OCI-LY3 (cell line): ENCODE results near the gene MAPK8IP2.

Experiments used
- H2AFZ ChIP-seq: fragments of 200-600, 300-600 bp; shearing (Covaris generic); 2 replicates; pipeline ENCODE4 v1.6.0; 2014; ENCODE audit warnings: antibody characterized with exemption, low read depth, low read length
- H3K27ac ChIP-seq: fragments of 200-600, 300-600 bp; sonication (generic); 2 replicates; pipeline ENCODE4 v1.5.1; 2014; ENCODE audit warnings: mild to moderate bottlenecking, low read length, moderate library complexity, mixed read lengths
- H3K27me3 ChIP-seq: fragments of 200-600, 300-600 bp; sonication (generic); 2 replicates; pipeline ENCODE4 v1.6.1; 2014; ENCODE audit warnings: low read depth, low read length, mixed read lengths
- H3K36me3 ChIP-seq: fragments of 200-600, 300-600 bp; sonication (generic); replicated peaks from 2 replicates; pipeline ENCODE3; 2014; ENCODE audit warnings: low read depth, low read length, mixed read lengths
- H3K4me1 ChIP-seq: fragments of 300-600, 200-600 bp; sonication (generic); 2 replicates; pipeline ENCODE4 v1.6.1; 2014; ENCODE audit warnings: low read length, mixed read lengths
- H3K4me2 ChIP-seq: fragments of 200-600, 300-600 bp; sonication (generic); 2 replicates; pipeline ENCODE4 v1.6.1; 2014; ENCODE audit warnings: low read length, mixed read lengths
- H3K4me3 ChIP-seq: fragments of 300-600, 200-600 bp; sonication (generic); 2 replicates; pipeline ENCODE4 v1.5.1; 2014; ENCODE audit warnings: antibody characterized with exemption, mild to moderate bottlenecking, low read length, moderate library complexity
- H3K79me2 ChIP-seq: fragments of 300-600, 200-600 bp; shearing (Covaris generic); 2 replicates; pipeline ENCODE4 v1.6.1; 2014; ENCODE audit warnings: mild to moderate bottlenecking, low read length, mixed read lengths
- H3K9ac ChIP-seq: fragments of 300-600, 200-600 bp; shearing (Covaris generic); 2 replicates; pipeline ENCODE4 v1.6.0; 2014; ENCODE audit warnings: mild to moderate bottlenecking, low read length, moderate library complexity
- H3K9me3 ChIP-seq: fragments of 200-600, 300-600 bp; shearing (Covaris generic); 2 replicates; pipeline ENCODE4 v1.6.1; 2014; ENCODE audit warnings: low read length, mixed read lengths; ENCODE audit not compliant: insufficient read depth
- H4K20me1 ChIP-seq: fragments of 200-600, 300-600 bp; sonication (generic); 2 replicates; pipeline ENCODE4 v1.6.1; 2016; ENCODE audit warnings: low read length, mixed read lengths; ENCODE audit not compliant: insufficient read depth
- EZH2phosphoT487 ChIP-seq: fragments of 200-600 bp; shearing (Covaris generic); IDR thresholded peaks from 2 replicates; pipeline ENCODE4 v1.6.1; 2018; ENCODE audit warnings: antibody characterized with exemption, mixed run types, low read depth
- TF ChIP-seq, protein P1 (sequence below): fragments of 200-600, 300-600 bp; sonication (generic); IDR thresholded peaks from 2 replicates; pipeline ENCODE4 v1.5.1; 2014; ENCODE audit warnings: antibody characterized with exemption, low read length, low read depth

The MAPK8IP2 gene

DNA sequence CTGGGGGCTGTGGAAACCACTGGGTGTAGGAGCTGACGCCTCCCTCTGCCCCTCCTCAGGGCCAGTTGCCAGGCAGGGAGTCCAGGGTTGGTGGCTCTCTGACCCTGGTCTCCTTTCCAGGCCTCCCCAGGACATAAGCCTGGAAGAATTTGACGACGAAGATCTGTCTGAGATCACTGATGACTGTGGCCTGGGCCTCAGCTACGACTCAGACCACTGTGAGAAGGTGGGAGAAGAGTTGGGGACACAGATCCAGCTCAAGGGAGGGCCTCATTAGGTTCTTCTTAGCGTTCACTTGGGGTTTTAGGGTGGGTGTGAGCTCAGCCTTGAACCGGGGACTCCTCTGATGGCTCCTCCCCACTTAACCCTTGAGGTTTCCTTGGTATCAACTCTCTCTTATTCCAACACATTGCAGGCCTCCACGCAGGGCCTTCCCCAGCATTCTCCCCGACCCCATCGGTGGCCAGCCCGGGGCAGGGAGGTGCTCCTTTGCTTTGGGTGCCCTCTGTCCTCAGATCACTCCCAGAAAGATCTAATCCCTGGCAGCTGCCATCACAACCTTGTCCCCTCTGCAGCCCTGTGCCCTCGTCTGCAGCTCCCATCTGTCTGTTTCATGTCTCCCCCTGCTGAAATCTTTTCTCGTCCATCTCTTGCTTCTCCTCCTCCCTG, 1.2 kb downstream of the MAPK8IP2 start:
- no peak overlapping the region for H3K9ac ChIP-seq
- no peaks in the 10 kb centered on the region for H3K4me1 ChIP-seq
- no peak overlapping the region for H3K4me3 ChIP-seq
- no peak overlapping the region for H2AFZ ChIP-seq
- H3K4me2 ChIP-seq = no peak overlapping the region
- H3K27me3 ChIP-seq = no peaks in the 10 kb centered on the region
- no peak overlapping the region for H3K27ac ChIP-seq
- no peaks in the 10 kb centered on the region for H4K20me1 ChIP-seq
- TF ChIP-seq EZH2phosphoT487 = no peak
- TF ChIP-seq, protein P1, sequence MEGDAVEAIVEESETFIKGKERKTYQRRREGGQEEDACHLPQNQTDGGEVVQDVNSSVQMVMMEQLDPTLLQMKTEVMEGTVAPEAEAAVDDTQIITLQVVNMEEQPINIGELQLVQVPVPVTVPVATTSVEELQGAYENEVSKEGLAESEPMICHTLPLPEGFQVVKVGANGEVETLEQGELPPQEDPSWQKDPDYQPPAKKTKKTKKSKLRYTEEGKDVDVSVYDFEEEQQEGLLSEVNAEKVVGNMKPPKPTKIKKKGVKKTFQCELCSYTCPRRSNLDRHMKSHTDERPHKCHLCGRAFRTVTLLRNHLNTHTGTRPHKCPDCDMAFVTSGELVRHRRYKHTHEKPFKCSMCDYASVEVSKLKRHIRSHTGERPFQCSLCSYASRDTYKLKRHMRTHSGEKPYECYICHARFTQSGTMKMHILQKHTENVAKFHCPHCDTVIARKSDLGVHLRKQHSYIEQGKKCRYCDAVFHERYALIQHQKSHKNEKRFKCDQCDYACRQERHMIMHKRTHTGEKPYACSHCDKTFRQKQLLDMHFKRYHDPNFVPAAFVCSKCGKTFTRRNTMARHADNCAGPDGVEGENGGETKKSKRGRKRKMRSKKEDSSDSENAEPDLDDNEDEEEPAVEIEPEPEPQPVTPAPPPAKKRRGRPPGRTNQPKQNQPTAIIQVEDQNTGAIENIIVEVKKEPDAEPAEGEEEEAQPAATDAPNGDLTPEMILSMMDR = no peak
- H3K9me3 ChIP-seq = no peaks in the 10 kb centered on the region
- H3K36me3 ChIP-seq = no peaks in the 10 kb centered on the region
- H3K79me2 ChIP-seq = no peaks in the 10 kb centered on the region

DNA sequence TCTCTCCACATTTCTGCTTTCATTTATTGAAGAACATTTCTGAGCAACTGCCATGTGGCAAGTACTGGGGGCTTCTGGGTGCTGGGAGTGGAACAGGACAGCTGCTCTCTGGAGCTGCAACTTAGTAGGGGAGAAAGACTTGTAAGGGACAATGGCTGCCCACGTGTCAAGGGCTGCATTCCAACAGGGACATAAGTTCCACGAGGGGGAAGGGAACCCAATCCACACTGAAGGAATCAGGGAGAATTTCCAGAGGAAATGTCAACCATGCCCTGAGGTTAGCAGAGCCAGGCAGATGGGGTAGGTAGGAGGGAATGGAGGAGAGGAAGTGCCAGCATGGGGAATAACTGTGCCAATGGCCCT, 1.7 kb downstream of the MAPK8IP2 start:
- Histone ChIP-seq H3K9me3 (no peaks in the 10 kb centered on the region), H3K9ac (no peak overlapping the region), H4K20me1 (no peaks in the 10 kb centered on the region), H3K4me2 (no peak overlapping the region), H2AFZ (no peak overlapping the region), H3K79me2 (no peaks in the 10 kb centered on the region), H3K36me3 (no peaks in the 10 kb centered on the region), H3K4me1 (no peaks in the 10 kb centered on the region), H3K27ac (no peak overlapping the region), H3K4me3 (no peak overlapping the region), H3K27me3 (no peaks in the 10 kb centered on the region)
- TF ChIP-seq, protein P1 = no peak
- TF ChIP-seq EZH2phosphoT487 = no peak

DNA sequence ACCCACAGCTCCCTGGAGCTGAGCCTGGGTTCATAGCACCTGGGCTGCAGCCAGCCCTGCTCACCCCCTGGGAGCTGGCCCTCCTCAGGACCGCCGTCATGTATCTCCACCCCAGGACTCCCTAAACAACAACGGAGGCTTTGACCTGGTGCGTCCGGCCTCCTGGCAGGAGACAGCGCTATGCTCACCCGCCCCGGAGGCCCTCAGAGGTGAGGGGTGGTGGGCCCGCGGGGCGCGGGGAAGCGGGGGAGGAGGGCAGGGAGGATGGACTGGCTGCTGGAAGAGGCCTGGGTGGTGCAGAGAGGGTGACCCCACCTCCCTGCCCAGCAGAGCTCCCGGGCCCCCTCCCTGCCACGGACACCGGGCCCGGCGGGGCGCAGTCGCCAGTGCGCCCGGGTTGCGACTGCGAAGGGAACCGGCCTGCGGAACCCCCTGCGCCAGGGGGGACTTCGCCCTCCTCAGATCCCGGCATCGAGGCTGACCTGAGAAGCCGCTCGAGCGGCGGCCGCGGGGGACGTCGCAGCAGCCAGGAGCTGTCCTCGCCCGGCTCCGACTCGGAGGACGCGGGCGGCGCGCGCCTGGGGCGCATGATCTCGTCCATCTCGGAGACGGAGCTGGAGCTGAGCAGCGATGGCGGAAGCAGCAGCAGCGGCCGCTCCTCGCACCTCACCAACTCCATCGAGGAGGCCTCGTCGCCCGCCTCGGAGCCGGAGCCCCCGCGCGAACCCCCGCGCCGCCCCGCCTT, 3.1 kb downstream of the MAPK8IP2 start:
- Histone ChIP-seq H3K4me3 (no peak overlapping the region), H3K9me3 (no peaks in the 10 kb centered on the region), H3K27ac (no peak overlapping the region), H2AFZ (no peak overlapping the region), H3K79me2 (no peaks in the 10 kb centered on the region), H3K4me1 (no peaks in the 10 kb centered on the region), H3K4me2 (no peak overlapping the region), H4K20me1 (no peaks in the 10 kb centered on the region), H3K9ac (no peak overlapping the region), H3K36me3 (no peaks in the 10 kb centered on the region), H3K27me3 (no peaks in the 10 kb centered on the region)
- no peak for TF ChIP-seq EZH2phosphoT487
- TF ChIP-seq, protein P1 = no peak

DNA sequence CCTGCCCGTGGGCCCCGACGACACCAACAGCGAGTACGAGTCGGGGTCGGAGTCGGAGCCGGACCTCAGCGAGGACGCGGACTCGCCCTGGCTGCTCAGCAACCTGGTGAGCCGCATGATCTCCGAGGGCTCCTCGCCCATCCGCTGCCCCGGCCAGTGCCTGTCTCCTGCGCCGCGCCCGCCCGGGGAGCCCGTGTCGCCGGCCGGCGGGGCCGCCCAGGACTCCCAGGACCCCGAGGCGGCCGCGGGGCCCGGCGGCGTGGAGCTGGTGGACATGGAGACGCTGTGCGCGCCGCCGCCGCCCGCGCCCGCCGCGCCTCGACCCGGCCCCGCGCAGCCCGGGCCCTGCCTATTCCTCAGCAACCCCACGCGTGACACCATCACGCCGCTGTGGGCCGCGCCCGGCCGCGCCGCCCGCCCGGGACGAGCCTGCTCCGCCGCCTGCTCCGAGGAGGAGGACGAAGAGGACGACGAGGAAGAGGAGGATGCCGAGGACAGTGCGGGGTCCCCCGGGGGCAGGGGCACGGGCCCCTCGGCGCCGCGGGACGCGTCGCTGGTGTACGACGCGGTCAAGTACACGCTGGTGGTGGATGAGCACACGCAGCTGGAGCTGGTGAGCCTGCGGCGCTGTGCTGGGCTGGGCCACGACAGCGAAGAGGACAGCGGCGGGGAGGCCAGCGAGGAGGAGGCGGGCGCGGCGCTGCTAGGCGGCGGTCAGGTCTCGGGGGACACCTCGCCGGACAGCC, 3.8 kb downstream of the MAPK8IP2 start:
- H3K4me2 ChIP-seq = no peak overlapping the region
- H3K4me3 ChIP-seq = no peak overlapping the region
- TF ChIP-seq, protein P1 = no peak
- no peak for TF ChIP-seq EZH2phosphoT487
- no peaks in the 10 kb centered on the region for H4K20me1 ChIP-seq
- H3K9ac ChIP-seq = no peak overlapping the region
- H3K4me1 ChIP-seq = no peaks in the 10 kb centered on the region
- H3K79me2 ChIP-seq = no peaks in the 10 kb centered on the region
- no peak overlapping the region for H3K27ac ChIP-seq
- no peaks in the 10 kb centered on the region for H3K36me3 ChIP-seq
- H3K9me3 ChIP-seq = no peaks in the 10 kb centered on the region
- H3K27me3 ChIP-seq = no peaks in the 10 kb centered on the region
- H2AFZ ChIP-seq = no peak overlapping the region
